ENCODE results near the gene CASP3.
"Not testable (repeated sequence)": the region's sequence is repeated elsewhere in the genome, so short reads cannot be mapped to it uniquely, and the experiment has no call there.

- TF ChIP-seq PKNOX1 (IDR thresholded peaks at IDR 0.05); NFRKB (IDR thresholded peaks at IDR 0.05); SP1 (IDR thresholded peaks at IDR 0.05); FOXK2 (IDR thresholded peaks at IDR 0.05); ARNT (IDR thresholded peaks at IDR 0.05); TARDBP (IDR thresholded peaks at IDR 0.05); SUZ12 (IDR thresholded peaks at IDR 0.05); ZNF384 (IDR thresholded peaks at IDR 0.05); FOXM1 (IDR thresholded peaks at IDR 0.05; ENCODE audit: borderline replicate concordance); FOXA1 (IDR thresholded peaks at IDR 0.05); ELF4 (IDR thresholded peaks at IDR 0.05); HDGF (IDR thresholded peaks at IDR 0.05; ENCODE audit: borderline replicate concordance): not testable (repeated sequence)
Observed at GRCh38 chr4:184607429-184607828, 41.8 kb downstream of the CASP3 start.

All from HEK293T (cell line).